ENCODE results near the gene INTS6L. TPM values are rescaled to one million over a fixed set of nuclear protein-coding genes. Genes with fewer than 3 reads are reported as not detected.
A peak's percentile ranks its signal among the peaks of the same experiment; 100 is the strongest.
"Not testable (repeated sequence)": the region's sequence is repeated elsewhere in the genome, so short reads cannot be mapped to it uniquely, and the experiment has no call there.

INTS6L gene
- total RNA-seq, 3 donors from 2014 or later (not counting 1 experiment from before 2014, with no cell fraction given): 24.0 to 30.2 (median 26.7) TPM

- no peaks in the 10 kb centered on the region for H3K9me3 ChIP-seq (ENCODE audit: control insufficient read depth, insufficient read depth, low read length)
- intact Hi-C loops (cut with micrococcal nuclease): loop anchor here (1.0 kb wide), 1 partner anchor 112 kb away; no protein-coding TSS in a partner anchor
- no peaks in the 10 kb centered on the region for H3K4me1 Mint-ChIP-seq
- TF ChIP-seq, protein P1, sequence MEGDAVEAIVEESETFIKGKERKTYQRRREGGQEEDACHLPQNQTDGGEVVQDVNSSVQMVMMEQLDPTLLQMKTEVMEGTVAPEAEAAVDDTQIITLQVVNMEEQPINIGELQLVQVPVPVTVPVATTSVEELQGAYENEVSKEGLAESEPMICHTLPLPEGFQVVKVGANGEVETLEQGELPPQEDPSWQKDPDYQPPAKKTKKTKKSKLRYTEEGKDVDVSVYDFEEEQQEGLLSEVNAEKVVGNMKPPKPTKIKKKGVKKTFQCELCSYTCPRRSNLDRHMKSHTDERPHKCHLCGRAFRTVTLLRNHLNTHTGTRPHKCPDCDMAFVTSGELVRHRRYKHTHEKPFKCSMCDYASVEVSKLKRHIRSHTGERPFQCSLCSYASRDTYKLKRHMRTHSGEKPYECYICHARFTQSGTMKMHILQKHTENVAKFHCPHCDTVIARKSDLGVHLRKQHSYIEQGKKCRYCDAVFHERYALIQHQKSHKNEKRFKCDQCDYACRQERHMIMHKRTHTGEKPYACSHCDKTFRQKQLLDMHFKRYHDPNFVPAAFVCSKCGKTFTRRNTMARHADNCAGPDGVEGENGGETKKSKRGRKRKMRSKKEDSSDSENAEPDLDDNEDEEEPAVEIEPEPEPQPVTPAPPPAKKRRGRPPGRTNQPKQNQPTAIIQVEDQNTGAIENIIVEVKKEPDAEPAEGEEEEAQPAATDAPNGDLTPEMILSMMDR (IDR thresholded peaks at IDR 0.05): peak; percentile 56
- H3K4me3 Mint-ChIP-seq: no peak overlapping the region
- no peaks in the 10 kb centered on the region for H3K4me1 ChIP-seq (ENCODE audit: control insufficient read depth, insufficient read depth, low read length)
- H3K27me3 Mint-ChIP-seq (ENCODE audit: low read depth in 2 of 2): peaks cover 20 to 50% of the 10 kb centered on the region in 2 donors
- WGBS (ENCODE audit: insufficient coverage): 45% methylated on average over 15 of the region's 18 CpGs
- no peaks in the 10 kb centered on the region for H3K36me3 ChIP-seq (ENCODE audit: control insufficient read depth, insufficient read depth, low read length)
- H3K27ac Mint-ChIP-seq: no peak overlapping the region
- DNase-seq: peak; percentile 30 to 67
- H3K27me3 ChIP-seq (ENCODE audit: control insufficient read depth, insufficient read depth, low read length): no peaks in the 10 kb centered on the region
- ATAC-seq: peak; percentile 52 to 72 (median 55)
- no peaks in the 10 kb centered on the region for H3K36me3 Mint-ChIP-seq
- no peak overlapping the region for H3K27ac ChIP-seq (ENCODE audit: low read length)
- H3K9me3 Mint-ChIP-seq: no peaks in the 10 kb centered on the region
- no peak overlapping the region for H3K4me3 ChIP-seq (ENCODE audit: low read length)
Observed at GRCh38 chrX:135596495-135596894, 76.0 kb downstream of the INTS6L start.

DNA sequence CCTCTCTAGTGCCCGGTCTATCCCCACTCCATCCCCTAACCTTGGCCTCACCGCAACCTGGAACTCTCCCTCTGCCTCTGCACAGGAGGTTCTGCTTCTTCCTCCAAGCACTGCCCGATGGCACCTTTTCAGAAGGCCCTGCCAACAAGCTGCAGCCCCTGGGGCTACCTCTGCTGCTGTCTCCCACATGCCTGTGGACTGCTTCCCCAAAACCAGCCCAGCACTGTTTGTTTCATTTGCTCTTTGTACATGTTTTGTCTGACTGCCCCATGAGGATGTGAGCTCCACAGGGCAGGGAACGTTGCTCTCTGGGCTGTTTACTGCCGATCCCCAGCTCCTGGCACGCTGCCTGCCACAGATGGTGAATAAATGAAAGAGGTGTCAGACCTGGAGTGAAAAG is 85.4 kb downstream of the INTS6L start:
- Mint-ChIP-seq H3K4me3 (no peak overlapping the region), H3K27ac (no peak overlapping the region), H3K36me3 (no peaks in the 10 kb centered on the region), H3K9me3 (no peaks in the 10 kb centered on the region), H3K27me3 (ENCODE audit: low read depth in 2 of 2) (peaks cover 9 to 29% of the 10 kb centered on the region in 2 donors), H3K4me1 (no peaks in the 10 kb centered on the region)
- DNase-seq (no peak), ATAC-seq (no peak)
- no peaks in the 10 kb centered on the region for H3K36me3 ChIP-seq (ENCODE audit: control insufficient read depth, insufficient read depth, low read length)
- 40% methylated on average over 6 of the region's 6 CpGs for WGBS (ENCODE audit: insufficient coverage)
- H3K4me3 ChIP-seq (ENCODE audit: low read length): no peak overlapping the region
- H3K27me3 ChIP-seq (ENCODE audit: control insufficient read depth, insufficient read depth, low read length): no peaks in the 10 kb centered on the region
- no peak overlapping the region for H3K27ac ChIP-seq (ENCODE audit: low read length)
- TF ChIP-seq, protein P1 (IDR thresholded peaks at IDR 0.05): no peak
- intact Hi-C loops (cut with micrococcal nuclease): no loop called here
- H3K4me1 ChIP-seq (ENCODE audit: control insufficient read depth, insufficient read depth, low read length): no peaks in the 10 kb centered on the region
- no peaks in the 10 kb centered on the region for H3K9me3 ChIP-seq (ENCODE audit: control insufficient read depth, insufficient read depth, low read length)

DNA sequence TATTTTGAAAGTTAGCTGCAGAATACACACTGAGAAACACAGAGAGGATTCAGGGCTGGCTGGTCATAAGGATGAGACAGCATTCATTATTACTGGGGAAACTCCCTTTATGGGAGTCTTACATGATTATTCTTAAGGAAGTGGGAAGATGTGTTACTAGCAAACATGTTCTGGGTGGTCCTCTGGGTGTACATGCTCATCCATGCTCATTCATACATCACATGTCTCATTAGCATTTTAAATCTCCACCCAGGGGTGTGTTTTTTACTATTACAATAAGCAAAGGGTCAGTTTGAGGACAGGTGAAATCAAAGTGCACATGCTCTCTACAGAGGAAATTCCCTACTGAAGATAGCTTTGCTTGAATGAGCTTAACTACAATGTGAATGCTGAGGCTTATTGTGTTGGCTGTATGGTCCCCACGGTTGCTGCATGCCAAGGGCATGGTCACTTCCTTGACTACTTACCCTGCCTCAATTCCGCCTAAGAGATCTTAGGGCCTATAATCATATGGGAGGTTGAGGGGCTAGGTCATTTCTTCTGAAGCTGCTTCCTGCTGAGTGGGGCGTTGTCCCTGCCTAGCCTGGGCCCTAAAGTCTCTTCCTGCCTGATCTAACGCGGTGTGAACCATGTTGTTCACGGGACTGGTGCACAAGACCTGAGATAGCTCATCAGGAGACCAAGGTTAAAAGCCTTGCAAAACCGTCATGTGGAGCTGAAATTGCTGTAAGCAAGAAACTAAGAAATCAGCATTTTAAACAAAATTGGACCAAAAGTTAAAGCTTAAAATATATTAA is 104.1 kb downstream of the INTS6L start:
- H3K4me1 ChIP-seq (ENCODE audit: control insufficient read depth, insufficient read depth, low read length); H3K27me3 ChIP-seq (ENCODE audit: control insufficient read depth, insufficient read depth, low read length); H3K27me3 Mint-ChIP-seq (ENCODE audit: low read depth in 2 of 2); H3K4me3 ChIP-seq (ENCODE audit: low read length); H3K9me3 Mint-ChIP-seq; H3K4me1 Mint-ChIP-seq; H3K27ac ChIP-seq (ENCODE audit: low read length); ATAC-seq; H3K4me3 Mint-ChIP-seq; H3K36me3 ChIP-seq (ENCODE audit: control insufficient read depth, insufficient read depth, low read length); H3K27ac Mint-ChIP-seq; DNase-seq; intact Hi-C loops (cut with micrococcal nuclease); H3K9me3 ChIP-seq (ENCODE audit: control insufficient read depth, insufficient read depth, low read length); H3K36me3 Mint-ChIP-seq: not testable (repeated sequence)
- WGBS (ENCODE audit: insufficient coverage): 60% methylated on average over 1 of the region's 7 CpGs

- intact Hi-C loops (cut with micrococcal nuclease): no loop called here
- no peaks in the 10 kb centered on the region for H3K4me1 ChIP-seq (ENCODE audit: control insufficient read depth, insufficient read depth, low read length)
- DNase-seq: peak in 1 of 2 donors; percentile 1
- Mint-ChIP-seq H3K27me3 (ENCODE audit: low read depth in 2 of 2) (no peaks in the 10 kb centered on the region), H3K36me3 (no peaks in the 10 kb centered on the region), H3K9me3 (no peaks in the 10 kb centered on the region), H3K4me3 (no peak overlapping the region), H3K27ac (no peak overlapping the region), H3K4me1 (no peaks in the 10 kb centered on the region)
- ATAC-seq: no peak
- no peak overlapping the region for H3K4me3 ChIP-seq (ENCODE audit: low read length)
- H3K27me3 ChIP-seq (ENCODE audit: control insufficient read depth, insufficient read depth, low read length): no peaks in the 10 kb centered on the region
- no peaks in the 10 kb centered on the region for H3K9me3 ChIP-seq (ENCODE audit: control insufficient read depth, insufficient read depth, low read length)
- TF ChIP-seq, protein P1 (IDR thresholded peaks at IDR 0.05): no peak
- no peaks in the 10 kb centered on the region for H3K36me3 ChIP-seq (ENCODE audit: control insufficient read depth, insufficient read depth, low read length)
- H3K27ac ChIP-seq (ENCODE audit: low read length): no peak overlapping the region
- WGBS (ENCODE audit: insufficient coverage): 86% methylated on average over 6 of the region's 6 CpGs
Observed at GRCh38 chrX:135625995-135626394, 105.5 kb downstream of the INTS6L start.

Measured in natural killer cell (primary cell).